Measurements from ENCODE around the gene AMOTL1.

The AMOTL1 gene

GRCh38 chr11:94922321-94923003, 154.3 kb downstream of the AMOTL1 start:
- POLR2A ChIA-PET = no interaction called here

GRCh38 chr11:94923004-94923334, 154.8 kb downstream of the AMOTL1 start:
- TF ChIP-seq SP1 (IDR thresholded peaks at IDR 0.05) = no peak
- no peak for TF ChIP-seq FOXK2 (IDR thresholded peaks at IDR 0.05)
- TF ChIP-seq LEF1 (IDR thresholded peaks at IDR 0.05; ENCODE audit: borderline replicate concordance) = no peak
- TF ChIP-seq TARDBP (IDR thresholded peaks at IDR 0.05) = no peak
- no peak for TF ChIP-seq FOXM1 (IDR thresholded peaks at IDR 0.05; ENCODE audit: borderline replicate concordance)
- TF ChIP-seq NFRKB (IDR thresholded peaks at IDR 0.05) = no peak
- no peak for TF ChIP-seq ZNF384 (IDR thresholded peaks at IDR 0.05)
- TF ChIP-seq FOXA1 (IDR thresholded peaks at IDR 0.05) = no peak
- no peak for TF ChIP-seq HDGF (IDR thresholded peaks at IDR 0.05; ENCODE audit: borderline replicate concordance)
- no peak for TF ChIP-seq BHLHE40 (IDR thresholded peaks at IDR 0.05; ENCODE audit: borderline replicate concordance)
- TF ChIP-seq SUZ12 (IDR thresholded peaks at IDR 0.05) = no peak
- no peak for TF ChIP-seq PKNOX1 (IDR thresholded peaks at IDR 0.05)
- no peak for TF ChIP-seq ARNT (IDR thresholded peaks at IDR 0.05)
- TF ChIP-seq CTBP1 (IDR thresholded peaks at IDR 0.05; ENCODE audit: borderline replicate concordance) = no peak
- TF ChIP-seq L3MBTL2 (conservative IDR thresholded peaks at IDR 0.05) = no peak
- TF ChIP-seq ELF4 (IDR thresholded peaks at IDR 0.05) = no peak
- DNase-seq (ENCODE audit: extremely low spot score) = no peak
- POLR2A ChIA-PET = no interaction called here
- CTCF ChIA-PET = no interaction called here

More at GRCh38 chr11:94922321-94923003, 154.3 kb downstream of the AMOTL1 start:
- no peak for TF ChIP-seq ELF4 (IDR thresholded peaks at IDR 0.05)
- CTCF ChIA-PET = no interaction called here
- no peak for DNase-seq (ENCODE audit: extremely low spot score)

- CTCF ChIA-PET = no interaction called here
- no peak for TF ChIP-seq FOXA1 (IDR thresholded peaks at IDR 0.05)
- no peak for TF ChIP-seq TARDBP (IDR thresholded peaks at IDR 0.05)
- no peak for TF ChIP-seq SP1 (IDR thresholded peaks at IDR 0.05)
- no peak for TF ChIP-seq NFRKB (IDR thresholded peaks at IDR 0.05)
- no peak for TF ChIP-seq L3MBTL2 (conservative IDR thresholded peaks at IDR 0.05)
- no peak for TF ChIP-seq HDGF (IDR thresholded peaks at IDR 0.05; ENCODE audit: borderline replicate concordance)
- no peak for TF ChIP-seq FOXM1 (IDR thresholded peaks at IDR 0.05; ENCODE audit: borderline replicate concordance)
- no peak for TF ChIP-seq ELF4 (IDR thresholded peaks at IDR 0.05)
- TF ChIP-seq CTBP1 (IDR thresholded peaks at IDR 0.05; ENCODE audit: borderline replicate concordance) = no peak
- TF ChIP-seq ARNT (IDR thresholded peaks at IDR 0.05) = no peak
- TF ChIP-seq SUZ12 (IDR thresholded peaks at IDR 0.05) = no peak
- no peak for TF ChIP-seq ZNF384 (IDR thresholded peaks at IDR 0.05)
- no peak for TF ChIP-seq FOXK2 (IDR thresholded peaks at IDR 0.05)
- no peak for TF ChIP-seq PKNOX1 (IDR thresholded peaks at IDR 0.05)
- TF ChIP-seq BHLHE40 (IDR thresholded peaks at IDR 0.05; ENCODE audit: borderline replicate concordance) = no peak
- no peak for TF ChIP-seq LEF1 (IDR thresholded peaks at IDR 0.05; ENCODE audit: borderline replicate concordance)
- DNase-seq (ENCODE audit: extremely low spot score) = no peak
- POLR2A ChIA-PET = no interaction called here
These were observed 156.0 kb downstream of the AMOTL1 start for GRCh38 chr11:94924171-94924572.

- CTCF ChIA-PET = no interaction called here
- no peak for DNase-seq (ENCODE audit: extremely low spot score)
- POLR2A ChIA-PET = no interaction called here
- no peak for TF ChIP-seq ZNF384 (IDR thresholded peaks at IDR 0.05)
- TF ChIP-seq BHLHE40 (IDR thresholded peaks at IDR 0.05; ENCODE audit: borderline replicate concordance) = no peak
- no peak for TF ChIP-seq NFRKB (IDR thresholded peaks at IDR 0.05)
- TF ChIP-seq FOXA1 (IDR thresholded peaks at IDR 0.05) = no peak
- TF ChIP-seq ARNT (IDR thresholded peaks at IDR 0.05) = no peak
- no peak for TF ChIP-seq PKNOX1 (IDR thresholded peaks at IDR 0.05)
These were observed 156.5 kb downstream of the AMOTL1 start for GRCh38 chr11:94924612-94925011.

GRCh38 chr11:94925422-94926270, 157.5 kb downstream of the AMOTL1 start:
- ChIA-PET POLR2A (no interaction called here), CTCF (interaction anchor here (0.6 kb wide), 1 partner anchor 10 kb away, joined by 3 read pairs; no protein-coding TSS in a partner anchor)
- no peak for TF ChIP-seq SP1 (IDR thresholded peaks at IDR 0.05)
- no peak for TF ChIP-seq BHLHE40 (IDR thresholded peaks at IDR 0.05; ENCODE audit: borderline replicate concordance)
- TF ChIP-seq NFRKB (IDR thresholded peaks at IDR 0.05) = no peak
- TF ChIP-seq ARNT (IDR thresholded peaks at IDR 0.05) = no peak
- TF ChIP-seq FOXK2 (IDR thresholded peaks at IDR 0.05) = no peak
- TF ChIP-seq TARDBP (IDR thresholded peaks at IDR 0.05) = no peak
- no peak for TF ChIP-seq LEF1 (IDR thresholded peaks at IDR 0.05; ENCODE audit: borderline replicate concordance)
- no peak for DNase-seq (ENCODE audit: extremely low spot score)

GRCh38 chr11:94926271-94926625, 158.1 kb downstream of the AMOTL1 start:
- TF ChIP-seq FOXK2 (IDR thresholded peaks at IDR 0.05) = no peak
- no peak for TF ChIP-seq NFRKB (IDR thresholded peaks at IDR 0.05)
- no peak for TF ChIP-seq SP1 (IDR thresholded peaks at IDR 0.05)
- TF ChIP-seq CTBP1 (IDR thresholded peaks at IDR 0.05; ENCODE audit: borderline replicate concordance) = no peak
- no peak for TF ChIP-seq LEF1 (IDR thresholded peaks at IDR 0.05; ENCODE audit: borderline replicate concordance)
- TF ChIP-seq HDGF (IDR thresholded peaks at IDR 0.05; ENCODE audit: borderline replicate concordance) = no peak
- no peak for TF ChIP-seq PKNOX1 (IDR thresholded peaks at IDR 0.05)
- POLR2A ChIA-PET = no interaction called here
- CTCF ChIA-PET = no interaction called here
- DNase-seq (ENCODE audit: extremely low spot score) = no peak
